Measurements from ENCODE around the gene GPATCH8. TPM values are rescaled to one million over a fixed set of nuclear protein-coding genes. Genes with fewer than 3 reads are reported as not detected.

GPATCH8 gene
- total and polyA plus RNA-seq, 2 of the 8 experiments (the other 6 are each of a cell fraction or from before 2014, with no cell fraction given) = 20.5 to 58.1 TPM

- TF ChIP-seq RAD21 (IDR thresholded peaks at IDR 0.05 in 1 of 2, conservative IDR thresholded peaks at IDR 0.05 in 1 of 2; ENCODE audit: low read depth in 2 of 2, low read length in 2 of 2) (peak; percentile 16 to 27; a peak in 1 of 4 replicates), HDAC6 (IDR thresholded peaks at IDR 0.05; ENCODE audit: low read depth, low read length) (no peak), EGR1 (IDR thresholded peaks at IDR 0.05; ENCODE audit: borderline replicate concordance, low read depth, low read length) (peak; percentile 97), TCF12 (IDR thresholded peaks at IDR 0.05; ENCODE audit: low read depth, low read length) (peak; percentile 99), KDM5A (IDR thresholded peaks at IDR 0.05; ENCODE audit: low read length) (no peak), BRCA1 (IDR thresholded peaks at IDR 0.05; ENCODE audit: low read depth, low read length) (no peak), MAFK (IDR thresholded peaks at IDR 0.05; ENCODE audit: low read depth, low read length) (no peak), BCL11A (IDR thresholded peaks at IDR 0.05; ENCODE audit: low read depth in 2 of 2, low read length in 2 of 2) (peak in 1 of 2 experiments; percentile 90), YY1 (IDR thresholded peaks at IDR 0.05; ENCODE audit: low read depth, low read length) (peak; percentile 69; the same call in 1 of the 2 replicates)
Observed at GRCh38 chr17:44543213-44543904, 40.2 kb upstream of the GPATCH8 start (continued).

Measured in H1 (cell line).